ENCODE results near the gene RASGRF2.
"Not testable (repeated sequence)": the region's sequence is repeated elsewhere in the genome, so short reads cannot be mapped to it uniquely, and the experiment has no call there.

The RASGRF2 gene

DNA sequence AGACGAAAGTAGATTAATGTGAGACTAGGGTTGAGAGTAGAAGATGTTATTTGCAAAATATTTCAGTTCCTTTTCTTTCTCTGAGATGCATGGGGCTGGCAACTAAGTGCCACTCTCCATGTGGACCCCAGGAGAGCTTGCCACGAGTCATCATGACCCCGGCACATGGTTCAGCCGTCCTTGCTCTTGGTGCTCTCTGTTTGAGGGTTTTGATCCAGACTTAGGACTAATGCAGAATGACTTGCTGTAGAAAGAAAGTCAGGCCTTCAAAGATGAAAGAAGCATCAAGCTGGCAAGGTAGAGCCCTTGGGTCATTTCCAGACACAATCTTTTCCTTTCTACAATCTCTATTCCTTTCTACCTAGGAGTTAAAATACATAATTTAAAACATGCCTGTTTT is 84.7 kb downstream of the RASGRF2 start:
- Mint-ChIP-seq H3K27ac (no peak overlapping the region), H3K27me3 (peaks cover 30% of the 10 kb centered on the region), H3K36me3 (no peaks in the 10 kb centered on the region), H3K9me3 (peaks cover 3% of the 10 kb centered on the region), H3K4me1 (no peaks in the 10 kb centered on the region), H3K4me3 (no peak overlapping the region)
- ATAC-seq: no peak

- peaks cover 30% of the 10 kb centered on the region for H3K27me3 Mint-ChIP-seq
- no peak overlapping the region for H3K27ac Mint-ChIP-seq
- no peak overlapping the region for H3K4me3 Mint-ChIP-seq
- H3K4me1 Mint-ChIP-seq: no peaks in the 10 kb centered on the region
- H3K9me3 Mint-ChIP-seq: peaks cover 3% of the 10 kb centered on the region
- no peak for ATAC-seq
- H3K36me3 Mint-ChIP-seq: no peaks in the 10 kb centered on the region
Observed at GRCh38 chr5:81045389-81045807, 85.2 kb downstream of the RASGRF2 start.

DNA sequence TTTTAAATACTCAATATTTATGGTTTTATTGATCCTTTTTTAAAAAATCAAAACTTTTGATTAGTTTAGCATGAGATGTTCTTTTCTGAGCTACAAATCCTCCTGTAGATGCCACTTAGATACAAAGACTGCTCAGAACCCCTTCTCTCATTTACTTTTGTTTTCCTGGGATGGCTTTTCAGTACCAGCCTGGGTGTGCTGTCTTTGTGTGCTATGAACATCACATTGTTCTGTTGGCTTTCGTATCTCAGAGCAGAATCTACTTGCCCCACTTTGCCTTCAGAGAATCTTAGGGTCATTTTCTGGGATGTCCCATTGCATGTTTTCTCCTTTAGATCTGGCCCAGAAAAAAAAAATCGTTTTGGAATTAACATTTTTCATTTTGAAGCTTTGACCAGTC is 85.9 kb downstream of the RASGRF2 start:
- Mint-ChIP-seq H3K27me3 (peaks cover 30% of the 10 kb centered on the region), H3K36me3 (no peaks in the 10 kb centered on the region), H3K4me3 (no peak overlapping the region), H3K27ac (no peak overlapping the region), H3K4me1 (no peaks in the 10 kb centered on the region), H3K9me3 (peaks cover 3% of the 10 kb centered on the region)
- no peak for ATAC-seq

GRCh38 chr5:81052325-81052724 is 92.2 kb downstream of the RASGRF2 start:
- H3K4me1 Mint-ChIP-seq: no peaks in the 10 kb centered on the region
- H3K36me3 Mint-ChIP-seq: no peaks in the 10 kb centered on the region
- H3K9me3 Mint-ChIP-seq: peaks cover 3% of the 10 kb centered on the region
- ATAC-seq: no peak
- peaks cover 17% of the 10 kb centered on the region for H3K27me3 Mint-ChIP-seq
- no peak overlapping the region for H3K4me3 Mint-ChIP-seq
- no peak overlapping the region for H3K27ac Mint-ChIP-seq

GRCh38 chr5:81053282-81053681 is 93.1 kb downstream of the RASGRF2 start:
- not testable (repeated sequence) for H3K36me3 Mint-ChIP-seq, H3K27ac Mint-ChIP-seq, ATAC-seq, H3K4me3 Mint-ChIP-seq, H3K4me1 Mint-ChIP-seq, H3K9me3 Mint-ChIP-seq
- peaks cover 16% of the 10 kb centered on the region for H3K27me3 Mint-ChIP-seq

- H3K27ac Mint-ChIP-seq: no peak overlapping the region
- no peak for ATAC-seq
- H3K36me3 Mint-ChIP-seq: no peaks in the 10 kb centered on the region
- H3K9me3 Mint-ChIP-seq: peaks cover 3% of the 10 kb centered on the region
- no peak overlapping the region for H3K4me3 Mint-ChIP-seq
- peaks cover 9% of the 10 kb centered on the region for H3K27me3 Mint-ChIP-seq
- H3K4me1 Mint-ChIP-seq: no peaks in the 10 kb centered on the region
Observed at GRCh38 chr5:81058121-81058520, 98.0 kb downstream of the RASGRF2 start.

GRCh38 chr5:81065492-81065891 is 105.3 kb downstream of the RASGRF2 start:
- ATAC-seq: no peak
- H3K9me3 Mint-ChIP-seq: peaks cover 3% of the 10 kb centered on the region
- no peaks in the 10 kb centered on the region for H3K36me3 Mint-ChIP-seq
- no peaks in the 10 kb centered on the region for H3K4me1 Mint-ChIP-seq
- peaks cover 18% of the 10 kb centered on the region for H3K27me3 Mint-ChIP-seq
- H3K27ac Mint-ChIP-seq: no peak overlapping the region
- H3K4me3 Mint-ChIP-seq: no peak overlapping the region

DNA sequence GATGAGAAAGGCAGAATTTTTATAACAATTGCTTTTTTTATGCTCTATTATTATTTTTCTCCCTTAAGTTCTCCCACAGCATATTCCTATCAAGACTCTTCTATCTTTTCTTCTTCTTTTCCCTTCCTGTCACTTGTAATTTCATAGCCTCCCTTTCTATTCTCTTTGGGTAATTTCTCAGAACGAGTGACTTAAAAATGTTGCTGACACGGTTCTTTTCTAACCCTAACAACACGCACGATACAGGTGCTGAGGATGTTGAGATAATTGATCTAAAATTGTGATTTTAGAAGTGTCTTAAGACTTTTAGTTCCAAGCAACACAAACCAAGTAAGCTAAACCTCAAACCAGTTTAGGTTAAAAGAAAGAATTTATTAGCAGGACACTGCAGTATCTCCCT is 105.9 kb downstream of the RASGRF2 start:
- Mint-ChIP-seq H3K27ac (no peak overlapping the region), H3K27me3 (peaks cover 12% of the 10 kb centered on the region), H3K9me3 (peaks cover 3% of the 10 kb centered on the region), H3K4me3 (no peak overlapping the region), H3K4me1 (no peaks in the 10 kb centered on the region), H3K36me3 (no peaks in the 10 kb centered on the region)
- no peak for ATAC-seq

DNA sequence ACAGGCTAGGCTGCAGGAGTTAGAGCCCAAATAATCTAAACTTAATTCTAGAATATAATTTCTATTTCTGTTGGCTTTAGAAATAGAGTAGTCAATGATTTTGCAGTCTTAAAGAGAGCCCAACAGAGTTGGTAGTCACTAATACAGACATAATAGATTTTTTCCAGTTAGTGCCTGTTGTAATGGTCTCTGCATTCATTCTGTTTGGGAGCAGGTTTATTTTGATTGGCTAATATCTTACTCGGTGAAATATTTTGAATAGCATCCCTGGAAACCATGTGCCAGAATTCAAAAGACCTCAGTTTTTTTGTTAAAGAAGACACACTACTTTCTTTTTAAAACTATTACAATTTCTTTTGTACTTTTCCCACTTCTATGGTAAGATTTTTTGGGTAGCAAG is 107.2 kb downstream of the RASGRF2 start:
- Mint-ChIP-seq H3K27me3 (peaks cover 12% of the 10 kb centered on the region), H3K4me3 (no peak overlapping the region), H3K36me3 (no peaks in the 10 kb centered on the region), H3K9me3 (peaks cover 3% of the 10 kb centered on the region), H3K27ac (no peak overlapping the region), H3K4me1 (no peaks in the 10 kb centered on the region)
- ATAC-seq: no peak

DNA sequence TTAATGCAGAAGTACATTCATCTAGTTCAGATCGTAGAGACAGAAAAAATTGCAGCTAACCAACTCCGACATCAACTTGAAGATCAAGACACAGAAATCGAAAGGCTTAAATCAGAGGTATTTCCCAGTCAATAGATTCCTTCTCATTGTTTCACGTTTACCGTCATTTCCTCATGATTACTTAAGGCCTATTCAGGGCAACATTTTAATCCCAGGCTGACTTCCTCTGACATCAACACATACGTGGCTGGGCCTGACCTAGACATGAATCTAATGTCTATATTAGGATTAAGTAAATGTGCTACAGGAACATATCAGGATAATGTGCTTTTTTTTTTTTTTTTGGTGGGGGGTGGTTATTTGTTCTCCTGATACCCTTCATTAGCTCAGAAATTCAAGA is 107.9 kb downstream of the RASGRF2 start:
- ATAC-seq: no peak
- Mint-ChIP-seq H3K4me1 (no peaks in the 10 kb centered on the region), H3K4me3 (no peak overlapping the region), H3K36me3 (no peaks in the 10 kb centered on the region), H3K27ac (no peak overlapping the region), H3K9me3 (peaks cover 3% of the 10 kb centered on the region), H3K27me3 (peaks cover 12% of the 10 kb centered on the region)

- Mint-ChIP-seq H3K27me3 (peaks cover 8% of the 10 kb centered on the region), H3K27ac (no peak overlapping the region), H3K4me1 (no peaks in the 10 kb centered on the region), H3K9me3 (peaks cover 2% of the 10 kb centered on the region), H3K36me3 (no peaks in the 10 kb centered on the region), H3K4me3 (no peak overlapping the region)
- ATAC-seq: no peak
Observed at GRCh38 chr5:81068635-81069034, 108.5 kb downstream of the RASGRF2 start.

DNA sequence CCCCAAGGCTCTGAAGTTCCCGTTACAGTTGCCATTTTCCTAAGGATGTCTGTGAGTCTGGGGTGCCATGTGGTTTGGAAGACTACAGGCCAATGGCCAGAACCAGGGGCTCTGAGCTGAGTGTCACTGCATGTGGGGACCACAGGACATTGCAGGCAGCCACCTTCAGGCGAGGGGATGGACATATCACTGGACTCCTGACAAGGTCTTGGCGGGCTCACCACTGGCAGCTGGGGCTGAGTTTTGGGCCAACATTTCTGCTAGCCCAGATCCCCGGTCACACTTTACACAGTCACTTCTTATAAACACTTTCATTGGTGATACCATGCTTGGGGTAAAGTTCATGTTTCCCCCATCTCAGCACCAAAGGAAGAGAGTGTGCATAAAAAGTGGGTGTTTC is 109.8 kb downstream of the RASGRF2 start:
- H3K9me3 Mint-ChIP-seq: no peaks in the 10 kb centered on the region
- no peaks in the 10 kb centered on the region for H3K27me3 Mint-ChIP-seq
- no peak overlapping the region for H3K4me3 Mint-ChIP-seq
- no peaks in the 10 kb centered on the region for H3K4me1 Mint-ChIP-seq
- no peak overlapping the region for H3K27ac Mint-ChIP-seq
- H3K36me3 Mint-ChIP-seq: no peaks in the 10 kb centered on the region
- ATAC-seq: no peak

DNA sequence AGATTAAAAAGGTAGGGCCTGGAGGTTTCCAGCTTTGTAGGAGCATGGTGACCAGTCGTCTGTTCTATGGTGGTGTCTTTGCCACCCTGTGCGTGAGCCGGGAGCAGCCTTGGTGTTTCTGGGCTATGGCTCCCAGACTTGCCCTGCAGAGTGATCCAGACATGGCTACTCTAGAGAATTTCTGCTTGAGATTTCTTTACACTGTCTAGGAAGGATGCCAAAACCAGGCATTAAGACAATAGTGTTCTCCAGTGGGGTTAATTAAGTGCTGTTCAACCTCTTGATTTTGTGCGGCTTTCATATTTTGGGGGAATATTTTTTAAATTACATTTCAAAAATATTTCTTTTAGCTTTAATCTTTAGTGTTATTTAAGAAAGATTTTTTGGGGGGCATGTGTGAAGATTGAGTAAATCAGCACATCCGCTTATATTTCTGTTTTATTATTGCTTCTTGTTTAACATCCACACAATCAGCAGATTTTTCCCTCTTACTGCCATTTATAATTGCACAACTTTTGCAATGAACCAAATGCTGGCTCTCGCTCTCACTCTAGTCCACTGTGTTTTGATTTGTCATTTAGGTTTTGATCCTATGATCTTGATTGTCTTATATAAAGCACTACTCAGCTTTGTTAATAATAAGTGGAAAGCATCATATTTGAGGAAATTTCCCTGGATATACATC is 110.5 kb downstream of the RASGRF2 start:
- no peak overlapping the region for H3K27ac Mint-ChIP-seq
- H3K27me3 Mint-ChIP-seq: no peaks in the 10 kb centered on the region
- H3K36me3 Mint-ChIP-seq: no peaks in the 10 kb centered on the region

DNA sequence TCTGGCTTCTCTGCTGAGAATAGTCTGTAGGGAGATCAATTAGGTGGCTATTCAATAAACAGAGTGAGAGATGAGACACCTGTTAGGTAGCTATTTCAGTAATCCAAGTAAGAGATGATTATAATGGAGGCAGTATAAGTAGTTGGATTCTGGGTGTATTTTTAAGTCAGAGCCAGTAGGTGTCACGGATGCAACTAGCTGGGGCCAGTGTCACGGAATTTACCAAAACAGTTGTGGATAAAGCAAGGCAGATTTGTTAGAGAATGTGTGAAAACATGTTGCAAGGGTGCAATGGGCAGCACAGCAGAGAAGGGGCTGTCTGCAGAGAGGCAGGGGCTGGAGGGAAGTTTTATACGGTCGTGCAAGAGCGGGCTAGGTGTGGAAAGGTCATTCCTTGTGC is 114.9 kb downstream of the RASGRF2 start:
- no peak overlapping the region for H3K4me3 Mint-ChIP-seq
- ATAC-seq: no peak

More for the DNA sequence above, 110.5 kb downstream of the RASGRF2 start:
- no peaks in the 10 kb centered on the region for H3K9me3 Mint-ChIP-seq
- peak; percentile 21 for ATAC-seq
- no peaks in the 10 kb centered on the region for H3K4me1 Mint-ChIP-seq
- no peak overlapping the region for H3K4me3 Mint-ChIP-seq

DNA sequence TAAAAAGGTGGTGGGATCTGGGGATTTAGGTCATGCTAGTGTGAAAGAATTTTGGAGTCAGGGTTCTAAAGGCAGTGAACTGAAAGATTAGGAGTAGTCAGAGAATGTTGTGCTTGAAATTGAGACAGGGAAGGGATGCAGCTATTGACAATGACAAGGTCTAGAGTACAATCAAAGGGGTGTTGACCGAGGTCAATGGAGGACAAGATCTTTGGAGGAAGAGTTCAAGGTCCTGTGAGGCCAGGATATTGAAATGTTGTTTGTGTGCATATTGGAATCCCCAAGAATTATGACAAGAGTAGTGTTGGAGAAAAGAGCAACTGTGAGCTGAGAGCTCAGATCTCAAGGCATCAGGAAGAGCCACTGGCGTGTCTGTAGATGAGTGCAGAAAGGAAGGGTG is 116.9 kb downstream of the RASGRF2 start:
- no peaks in the 10 kb centered on the region for H3K4me1 Mint-ChIP-seq
- H3K27ac Mint-ChIP-seq: no peak overlapping the region
- no peaks in the 10 kb centered on the region for H3K9me3 Mint-ChIP-seq
- H3K27me3 Mint-ChIP-seq: no peaks in the 10 kb centered on the region
- no peak for ATAC-seq
- H3K36me3 Mint-ChIP-seq: no peaks in the 10 kb centered on the region
- no peak overlapping the region for H3K4me3 Mint-ChIP-seq

More for the DNA sequence above, 114.9 kb downstream of the RASGRF2 start:
- no peaks in the 10 kb centered on the region for H3K9me3 Mint-ChIP-seq
- H3K36me3 Mint-ChIP-seq: no peaks in the 10 kb centered on the region
- H3K27me3 Mint-ChIP-seq: no peaks in the 10 kb centered on the region
- no peaks in the 10 kb centered on the region for H3K4me1 Mint-ChIP-seq
- no peak overlapping the region for H3K27ac Mint-ChIP-seq

DNA sequence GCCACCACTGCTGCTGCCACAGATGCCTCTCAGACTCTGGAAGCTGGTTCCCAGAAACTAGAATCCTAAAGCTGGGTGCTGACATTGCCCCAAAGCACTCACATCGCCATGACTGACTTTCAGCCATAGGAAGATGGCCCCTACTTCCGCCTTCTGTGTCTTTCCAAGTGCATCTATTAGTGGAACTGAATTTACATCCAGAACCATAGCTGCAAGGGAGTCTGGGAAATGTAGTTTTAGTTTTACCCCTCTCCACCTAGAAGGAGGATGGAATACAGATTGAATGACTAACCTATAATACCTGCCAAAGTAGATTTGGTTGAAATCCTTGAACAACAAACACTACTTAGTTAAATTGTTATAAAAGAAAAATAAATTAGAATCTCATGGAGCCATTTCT is 118.8 kb downstream of the RASGRF2 start:
- Mint-ChIP-seq H3K9me3 (no peaks in the 10 kb centered on the region), H3K4me1 (no peaks in the 10 kb centered on the region), H3K27ac (no peak overlapping the region), H3K27me3 (no peaks in the 10 kb centered on the region), H3K4me3 (no peak overlapping the region), H3K36me3 (no peaks in the 10 kb centered on the region)
- ATAC-seq: no peak
